ENCODE measurements around the gene DTNBP1. TPM values are rescaled to one million over a fixed set of nuclear protein-coding genes. Genes with fewer than 3 reads are reported as not detected.

Gene DTNBP1
- total RNA-seq, 6 experiments from 2014 or later, result 3.4 to 8.6 (median 5.7) TPM

- no peaks in the 10 kb centered on the region for H3K9me3 ChIP-seq
- WGBS (ENCODE audit: insufficient coverage, low coverage, low lambda C conversion rate, missing lambda C conversion rate), result 100% methylated on average over 2 of the region's 12 CpGs
- no peaks in the 10 kb centered on the region for H3K4me1 ChIP-seq
- peaks cover 0 to 18% (median 0%) of the 10 kb centered on the region in 4 donors for H3K36me3 ChIP-seq
- no peak overlapping the region for H3K27ac ChIP-seq
- DNase-seq, result no peak
- TF ChIP-seq POLR2A (IDR thresholded peaks at IDR 0.05), result no peak
- TF ChIP-seq CTCF (IDR thresholded peaks at IDR 0.05), result no peak
- no peak for ATAC-seq
- no peaks in the 10 kb centered on the region for H3K27me3 ChIP-seq
- intact Hi-C loops (cut with DNase I), result no loop called here
- no peak overlapping the region for H3K4me3 ChIP-seq
Measured at GRCh38 chr6:15498640-15499039, 164.2 kb downstream of the DTNBP1 start.

- TF ChIP-seq CTCF (IDR thresholded peaks at IDR 0.05) (no peak), POLR2A (IDR thresholded peaks at IDR 0.05) (no peak)
- WGBS (ENCODE audit: insufficient coverage, low coverage, low lambda C conversion rate, missing lambda C conversion rate), result 91% methylated on average over 13 of the region's 60 CpGs
- Histone ChIP-seq H3K27ac (no peak overlapping the region), H3K4me3 (no peak overlapping the region), H3K27me3 (no peaks in the 10 kb centered on the region), H3K9me3 (no peaks in the 10 kb centered on the region), H3K4me1 (no peaks in the 10 kb centered on the region), H3K36me3 (peaks cover 0 to 18% (median 0%) of the 10 kb centered on the region in 4 donors)
- ATAC-seq (no peak), DNase-seq (no peak)
- intact Hi-C loops (cut with DNase I), result no loop called here
Measured at GRCh38 chr6:15496345-15497131, 166.3 kb downstream of the DTNBP1 start.

GRCh38 chr6:15495375-15495901, 167.4 kb downstream of the DTNBP1 start:
- ATAC-seq, result no peak
- no peak overlapping the region for H3K4me3 ChIP-seq
- no peaks in the 10 kb centered on the region for H3K27me3 ChIP-seq
- DNase-seq, result no peak
- no peak overlapping the region for H3K27ac ChIP-seq
- no peaks in the 10 kb centered on the region for H3K9me3 ChIP-seq
- H3K36me3 ChIP-seq, result peaks cover 0 to 11% (median 0%) of the 10 kb centered on the region in 4 donors
- intact Hi-C loops (cut with DNase I), result no loop called here
- WGBS (ENCODE audit: insufficient coverage, low coverage, low lambda C conversion rate, missing lambda C conversion rate), result 81% methylated on average over 7 of the region's 10 CpGs
- peaks cover 0 to 4% (median 0%) of the 10 kb centered on the region in 4 donors for H3K4me1 ChIP-seq
- TF ChIP-seq CTCF (IDR thresholded peaks at IDR 0.05) (no peak), POLR2A (IDR thresholded peaks at IDR 0.05) (no peak)

GRCh38 chr6:15493437-15494168, 169.2 kb downstream of the DTNBP1 start:
- 95% methylated on average over 3 of the region's 9 CpGs for WGBS (ENCODE audit: insufficient coverage, low coverage, low lambda C conversion rate, missing lambda C conversion rate)
- ATAC-seq (no peak), DNase-seq (no peak)
- Histone ChIP-seq H3K27ac (no peak overlapping the region), H3K27me3 (no peaks in the 10 kb centered on the region), H3K36me3 (peaks cover 0 to 14% (median 0%) of the 10 kb centered on the region in 4 donors), H3K4me3 (no peak overlapping the region), H3K9me3 (no peaks in the 10 kb centered on the region), H3K4me1 (peaks cover 0 to 4% (median 0%) of the 10 kb centered on the region in 4 donors)
- intact Hi-C loops (cut with DNase I), result no loop called here
- TF ChIP-seq POLR2A (IDR thresholded peaks at IDR 0.05) (no peak), CTCF (IDR thresholded peaks at IDR 0.05) (no peak)
